Mesodermal cell (in vitro differentiated cells): Measurements from ENCODE around the gene AKAP3.

ENCODE experiments used
- H3K27ac ChIP-seq: 2 replicates; pipeline ENCODE4 v1.7.0; 2013; ENCODE audit warnings: mild to moderate bottlenecking, low read depth, low read length, moderate library complexity; ENCODE audit not compliant: severe bottlenecking
- H3K36me3 ChIP-seq: 2 replicates; pipeline ENCODE4 v1.7.1; 2013; ENCODE audit warnings: mild to moderate bottlenecking, low read length, moderate library complexity; ENCODE audit not compliant: control insufficient read depth, insufficient read depth
- H3K4me1 ChIP-seq: one replicate; pipeline ENCODE4 v1.7.1; 2013; ENCODE audit warnings: mild to moderate bottlenecking, low read length; ENCODE audit not compliant: insufficient read depth, control insufficient read depth, poor library complexity, severe bottlenecking
- H3K4me3 ChIP-seq: 2 replicates; pipeline ENCODE4 v1.7.0; 2013; ENCODE audit warnings: low read length, control low read depth, mild to moderate bottlenecking; ENCODE audit not compliant: insufficient read depth, poor library complexity, severe bottlenecking; ENCODE audit errors: extremely low read depth
- H3K9me3 ChIP-seq: 2 replicates; pipeline ENCODE4 v1.7.1; 2013; ENCODE audit warnings: mild to moderate bottlenecking, low read length, moderate library complexity; ENCODE audit not compliant: control insufficient read depth
- WGBS, 2 experiments: methylation state at CpG; one replicate each; pipeline ENCODE4 v1.1.5; 2013; ENCODE audit warnings: missing lambda C conversion rate in 2 of 2; ENCODE audit not compliant: insufficient coverage in 2 of 2; 5-methylcytosine and 5-hydroxymethylcytosine counted together

AKAP3 gene

DNA sequence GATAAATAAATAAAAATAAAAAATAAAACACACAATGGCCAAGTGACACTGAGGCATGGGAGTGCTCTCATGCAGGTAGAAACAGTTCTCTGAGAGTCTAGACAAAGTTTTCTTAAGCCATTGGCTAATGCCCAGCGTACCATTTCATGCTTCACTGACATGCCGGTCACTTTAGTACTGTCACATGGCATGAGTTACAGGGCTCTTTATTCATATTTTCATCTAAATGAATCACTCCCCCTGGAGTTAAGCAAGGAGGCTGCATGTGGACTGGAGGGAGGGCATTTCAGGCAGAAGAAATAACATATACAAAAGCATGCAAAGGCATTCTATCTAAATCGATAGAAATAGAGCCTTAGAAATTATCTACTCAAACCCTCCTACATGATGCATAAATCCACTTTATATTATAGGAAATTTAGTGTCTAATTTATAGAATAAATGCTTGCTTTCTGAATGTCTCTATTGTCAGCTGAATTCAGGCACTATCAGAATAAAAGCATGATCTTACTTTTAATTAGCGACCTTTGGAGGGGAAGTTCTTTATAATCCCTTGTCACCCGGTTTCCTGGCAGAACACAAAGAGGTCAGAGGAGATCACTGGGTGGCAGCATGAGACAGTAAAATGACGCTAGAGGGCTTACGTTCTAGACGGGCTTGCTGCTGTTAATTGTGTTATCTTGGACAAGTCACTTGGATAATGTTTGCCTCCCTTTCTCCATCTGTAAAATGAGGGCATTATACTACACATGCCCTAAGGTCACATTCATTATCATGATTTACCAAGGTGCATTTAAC lies 69.3 kb downstream of the AKAP3 start:
- H3K9me3 ChIP-seq, result no peaks in the 10 kb centered on the region
- WGBS, 2 experiments, result 72 to 88% methylated on average over 2 to 4 of the region's 8 CpGs
- no peak overlapping the region for H3K27ac ChIP-seq
- no peaks in the 10 kb centered on the region for H3K4me1 ChIP-seq
- no peak overlapping the region for H3K4me3 ChIP-seq
- no peaks in the 10 kb centered on the region for H3K36me3 ChIP-seq

GRCh38 chr12:4572680-4573079 lies 76.2 kb downstream of the AKAP3 start:
- Histone ChIP-seq H3K36me3 (no peaks in the 10 kb centered on the region), H3K4me1 (no peaks in the 10 kb centered on the region), H3K4me3 (no peak overlapping the region), H3K27ac (peak overlapping the region; percentile 41), H3K9me3 (no peaks in the 10 kb centered on the region)
- WGBS, 2 experiments, result 67% methylated on average over 1 of the region's 7 CpGs

GRCh38 chr12:4569261-4569660 lies 79.6 kb downstream of the AKAP3 start:
- H3K4me1 ChIP-seq, result no peaks in the 10 kb centered on the region
- H3K36me3 ChIP-seq, result no peaks in the 10 kb centered on the region
- no peak overlapping the region for H3K4me3 ChIP-seq
- 100% methylated on average over 2 of the region's 4 CpGs; no CpG with 5 or more reads in 1 of the 2 experiments for WGBS, 2 experiments
- H3K27ac ChIP-seq, result no peak overlapping the region
- H3K9me3 ChIP-seq, result no peaks in the 10 kb centered on the region

DNA sequence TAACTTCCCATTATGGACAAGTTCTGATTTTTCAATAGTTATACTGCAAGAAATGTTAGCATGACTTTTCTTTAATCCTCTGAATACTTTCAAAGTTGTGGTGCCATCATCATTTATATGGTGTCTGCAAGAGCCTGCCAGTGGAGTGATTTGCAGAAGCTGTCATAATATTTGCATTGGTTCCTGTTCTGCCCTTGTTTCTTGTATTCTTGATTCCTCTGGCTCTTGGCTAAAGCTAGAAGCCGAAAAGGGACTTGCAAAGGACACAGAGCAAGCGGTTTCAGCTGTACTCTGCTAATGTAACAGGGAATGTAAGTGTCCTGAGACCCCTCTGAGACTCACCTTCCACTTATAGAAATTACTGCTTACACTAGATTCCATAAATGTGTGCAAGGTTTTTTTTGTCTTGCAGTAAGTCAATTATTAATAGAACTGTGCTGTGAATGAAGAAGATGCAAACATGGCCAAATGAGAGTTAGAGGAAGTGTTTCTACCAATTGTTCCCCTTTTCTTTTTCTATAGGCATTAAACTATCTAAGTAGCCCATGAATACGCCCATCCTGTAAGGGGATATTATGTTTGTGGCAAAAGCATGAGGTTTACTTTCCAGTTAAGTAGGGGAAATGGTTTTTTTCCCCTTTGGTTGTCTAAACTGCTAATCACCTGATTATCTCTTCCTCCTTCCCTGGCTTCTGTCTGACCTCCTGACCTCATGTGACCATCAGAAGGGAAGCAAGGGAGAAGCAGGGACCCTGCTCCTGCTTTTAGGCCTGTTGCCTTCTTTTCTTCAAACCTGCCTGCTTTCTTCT lies 81.6 kb downstream of the AKAP3 start:
- Histone ChIP-seq H3K4me1 (no peaks in the 10 kb centered on the region), H3K36me3 (no peaks in the 10 kb centered on the region), H3K27ac (no peak overlapping the region), H3K4me3 (no peak overlapping the region), H3K9me3 (no peaks in the 10 kb centered on the region)
- WGBS, 2 experiments, result 100% methylated on average over 1 of the region's 3 CpGs; no CpG with 5 or more reads in 1 of the 2 experiments

DNA sequence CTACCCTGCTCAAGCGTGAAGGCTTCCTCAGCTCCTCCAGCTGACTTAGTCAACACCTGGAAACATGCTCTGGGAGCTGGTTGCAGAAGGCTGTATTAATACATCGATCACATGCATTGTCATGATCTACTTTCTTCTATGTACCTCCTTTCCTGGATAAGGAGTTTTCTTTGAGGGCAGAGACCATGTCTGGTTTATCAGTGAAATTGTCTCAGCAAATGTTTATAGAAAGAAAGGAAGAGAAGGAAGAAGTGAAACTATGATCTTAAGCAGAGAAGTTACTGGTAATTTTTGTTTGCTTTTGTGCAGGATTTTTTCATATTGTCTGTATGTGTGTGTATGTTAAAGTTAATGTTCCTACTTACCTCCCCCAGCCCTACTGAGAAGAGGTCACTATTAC lies 82.4 kb downstream of the AKAP3 start:
- no peak overlapping the region for H3K27ac ChIP-seq
- 88 to 90% methylated on average over 1 of the region's 2 CpGs for WGBS, 2 experiments
- peaks cover 5% of the 10 kb centered on the region for H3K4me1 ChIP-seq
- no peak overlapping the region for H3K4me3 ChIP-seq
- H3K36me3 ChIP-seq, result no peaks in the 10 kb centered on the region
- H3K9me3 ChIP-seq, result no peaks in the 10 kb centered on the region
